K562 (cell line): Measurements from ENCODE around the gene EPHA2.

ENCODE experiments used
- BRCA1 ChIP-seq, 2 experiments: fragments of 450-650 bp in 1 of 2; sonication (generic) in 1 of 2; formaldehyde crosslinking in 1 of 2; IDR thresholded peaks; 2 replicates each; pipeline versions ENCODE4 v1.5.0 to v1.6.1; 2017 to 2020; ENCODE audit warnings: mild to moderate bottlenecking in 1 of 2, missing genetic modification reagents in 1 of 2
- TF ChIP-seq, protein P1 (sequence below), 3 experiments: IDR thresholded peaks in 2 of 3; conservative IDR thresholded peaks in 1 of 3; 2 replicates each; pipeline ENCODE4 v1.5.1; 2011 to 2012; ENCODE audit warnings: low read length in 3 of 3, mild to moderate bottlenecking in 3 of 3, control low read depth in 2 of 3, improper control_type of control experiment in 1 of 3, inconsistent platforms in 1 of 3, low read depth in 1 of 3, mixed read lengths in 1 of 3, moderate library complexity in 1 of 3; ENCODE audit not compliant: insufficient read depth in 2 of 3
- TF ChIP-seq, protein P2 (sequence below): fragments of 250-450 bp; sonication (Bioruptor Pico); IDR thresholded peaks from 2 replicates; pipeline ENCODE4 v1.5.0; 2020; ENCODE audit warnings: mild to moderate bottlenecking, borderline replicate concordance

DNA sequence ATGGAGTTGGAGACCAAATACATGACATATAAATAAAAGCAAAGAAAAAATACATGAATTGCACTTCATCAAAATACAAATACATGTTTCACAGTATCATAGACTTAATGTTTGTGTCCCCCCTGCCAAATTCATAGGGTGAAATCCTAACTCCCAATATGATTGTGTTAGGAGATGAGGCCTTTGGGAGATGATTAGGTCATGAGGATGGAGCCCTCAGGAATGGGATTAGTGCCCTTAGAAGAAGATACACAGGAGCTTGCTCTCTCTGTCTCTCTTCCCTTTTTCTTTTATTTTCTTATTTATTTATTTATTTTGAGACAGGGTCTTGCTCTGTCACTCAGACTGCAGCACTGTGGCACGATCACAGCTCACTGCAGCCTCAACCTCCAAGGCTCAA, 56.5 kb downstream of the EPHA2 start:
- no peak for TF ChIP-seq BRCA1 (IDR thresholded peaks at IDR 0.05)
- no peak for TF ChIP-seq BRCA1 (CRISPR knock-in tag; IDR thresholded peaks at IDR 0.05)
- TF ChIP-seq, protein P1, sequence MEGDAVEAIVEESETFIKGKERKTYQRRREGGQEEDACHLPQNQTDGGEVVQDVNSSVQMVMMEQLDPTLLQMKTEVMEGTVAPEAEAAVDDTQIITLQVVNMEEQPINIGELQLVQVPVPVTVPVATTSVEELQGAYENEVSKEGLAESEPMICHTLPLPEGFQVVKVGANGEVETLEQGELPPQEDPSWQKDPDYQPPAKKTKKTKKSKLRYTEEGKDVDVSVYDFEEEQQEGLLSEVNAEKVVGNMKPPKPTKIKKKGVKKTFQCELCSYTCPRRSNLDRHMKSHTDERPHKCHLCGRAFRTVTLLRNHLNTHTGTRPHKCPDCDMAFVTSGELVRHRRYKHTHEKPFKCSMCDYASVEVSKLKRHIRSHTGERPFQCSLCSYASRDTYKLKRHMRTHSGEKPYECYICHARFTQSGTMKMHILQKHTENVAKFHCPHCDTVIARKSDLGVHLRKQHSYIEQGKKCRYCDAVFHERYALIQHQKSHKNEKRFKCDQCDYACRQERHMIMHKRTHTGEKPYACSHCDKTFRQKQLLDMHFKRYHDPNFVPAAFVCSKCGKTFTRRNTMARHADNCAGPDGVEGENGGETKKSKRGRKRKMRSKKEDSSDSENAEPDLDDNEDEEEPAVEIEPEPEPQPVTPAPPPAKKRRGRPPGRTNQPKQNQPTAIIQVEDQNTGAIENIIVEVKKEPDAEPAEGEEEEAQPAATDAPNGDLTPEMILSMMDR (IDR thresholded peaks at IDR 0.05 in 2 of 3, conservative IDR thresholded peaks at IDR 0.05 in 1 of 3; ENCODE audit: insufficient read depth in 2 of 3, low read depth in 1 of 3, low read length in 3 of 3): no peak
- TF ChIP-seq, protein P2, sequence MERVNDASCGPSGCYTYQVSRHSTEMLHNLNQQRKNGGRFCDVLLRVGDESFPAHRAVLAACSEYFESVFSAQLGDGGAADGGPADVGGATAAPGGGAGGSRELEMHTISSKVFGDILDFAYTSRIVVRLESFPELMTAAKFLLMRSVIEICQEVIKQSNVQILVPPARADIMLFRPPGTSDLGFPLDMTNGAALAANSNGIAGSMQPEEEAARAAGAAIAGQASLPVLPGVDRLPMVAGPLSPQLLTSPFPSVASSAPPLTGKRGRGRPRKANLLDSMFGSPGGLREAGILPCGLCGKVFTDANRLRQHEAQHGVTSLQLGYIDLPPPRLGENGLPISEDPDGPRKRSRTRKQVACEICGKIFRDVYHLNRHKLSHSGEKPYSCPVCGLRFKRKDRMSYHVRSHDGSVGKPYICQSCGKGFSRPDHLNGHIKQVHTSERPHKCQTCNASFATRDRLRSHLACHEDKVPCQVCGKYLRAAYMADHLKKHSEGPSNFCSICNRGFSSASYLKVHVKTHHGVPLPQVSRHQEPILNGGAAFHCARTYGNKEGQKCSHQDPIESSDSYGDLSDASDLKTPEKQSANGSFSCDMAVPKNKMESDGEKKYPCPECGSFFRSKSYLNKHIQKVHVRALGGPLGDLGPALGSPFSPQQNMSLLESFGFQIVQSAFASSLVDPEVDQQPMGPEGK (CRISPR knock-in tag): no peak
